HCT116 (cell line): ENCODE measurements around the gene PHF3. TPM values are rescaled to one million over a fixed set of nuclear protein-coding genes. Genes with fewer than 3 reads are reported as not detected.

Source experiments
- ATAC-seq: fragments of 200-7000 bp; cut with Tn5 transposase; 2 replicates; pipeline ENCODE4 v1.9.1; 2020; ENCODE audit warnings: mild to moderate bottlenecking, moderate library complexity
- BruUV-seq: library from RNA; stranded (reverse); fragments of 400-500 nt; replicated peaks from 2 replicates; lab custom pipeline; 2021; lab: Mats Ljungman, UMichigan
- CTCF ChIA-PET: fragments of 300-600 bp; sonication (Branson Sonifier 250); formaldehyde crosslinking; loops from one replicate; lab custom pipeline; 2021; ENCODE audit warnings: antibody characterized with exemption; lab: Charles Lee
- POLR2A ChIA-PET: fragments of 300-600, 350-600 bp; sonication (Branson Sonifier 250); formaldehyde crosslinking; loops from one replicate; lab custom pipeline; 2021; ENCODE audit warnings: antibody characterized with exemption; lab: Charles Lee
- RAD21 ChIA-PET, 2 experiments: fragments of 300-600 bp; sonication (Branson Sonifier 250); formaldehyde crosslinking; loops; one replicate each; lab custom pipeline; 2023; ENCODE audit warnings: low total read pairs in 2 of 2; ENCODE audit not compliant: uncharacterized antibody in 2 of 2, unreplicated experiment in 2 of 2, low non-redundant PET in 1 of 2; lab: Charles Lee
- DNase-seq: peaks from one replicate; pipeline ENCODE4 v3.0.0-alpha.2; 2010; ENCODE audit warnings: low read depth, low spot score
- H2AFZ ChIP-seq: fragments of 200-600 bp; shearing (Covaris generic), sonication (generic); 2 replicates; pipeline ENCODE4 v1.6.1; 2017; ENCODE audit warnings: low read depth, mixed run types, mixed read lengths, antibody characterized with exemption, low read length; ENCODE audit not compliant: poor library complexity, severe bottlenecking
- H3K27ac ChIP-seq: 2 replicates; pipeline ENCODE4 v1.5.1; 2012; ENCODE audit warnings: low read depth, low read length
- H3K27me3 ChIP-seq: fragments of 200-600 bp; sonication (generic); 2 replicates; pipeline ENCODE4 v1.6.1; 2016; ENCODE audit warnings: mixed run types, low read length, mixed read lengths; ENCODE audit not compliant: insufficient read depth
- H3K36me3 ChIP-seq, 2 experiments: fragments of 200-500 bp in 1 of 2; fragments of 200-600 bp in 1 of 2; sonication (Bioruptor generic) in 1 of 2; sonication (generic) in 1 of 2; 2 replicates each; pipeline versions ENCODE4 v1.5.1 to v1.6.1; 2014 to 2016; ENCODE audit warnings: low read length in 2 of 2, inconsistent platforms in 1 of 2, mixed read lengths in 1 of 2, mixed run types in 1 of 2; ENCODE audit not compliant: insufficient read depth in 2 of 2, control insufficient read depth in 1 of 2
- H3K4me1 ChIP-seq, 2 experiments: fragments of 200-600 bp in 1 of 2; sonication (generic) in 1 of 2; 2 replicates each; pipeline versions ENCODE4 v1.5.1 to v1.6.1; 2012 to 2017; ENCODE audit warnings: low read length in 2 of 2, inconsistent platforms in 1 of 2, mild to moderate bottlenecking in 1 of 2, mixed read lengths in 1 of 2, mixed run types in 1 of 2, moderate library complexity in 1 of 2; ENCODE audit not compliant: insufficient read depth in 2 of 2, control insufficient read depth in 1 of 2
- H3K4me2 ChIP-seq: fragments of 200-600 bp; sonication (generic); 2 replicates; pipeline ENCODE4 v1.6.1; 2017; ENCODE audit warnings: mixed run types, low read length, mixed read lengths
- H3K4me3 ChIP-seq, 2 experiments: fragments of 200-600 bp in 1 of 2; sonication (generic) in 1 of 2; replicated peaks in 1 of 2; 2 replicates each; pipeline ENCODE4 v1.5.1; 2011 to 2016; ENCODE audit warnings: low read length in 2 of 2, control low read depth in 1 of 2, low read depth in 1 of 2, mild to moderate bottlenecking in 1 of 2, mixed read lengths in 1 of 2, mixed run types in 1 of 2
- H3K79me2 ChIP-seq: fragments of 200-600 bp; sonication (generic); 2 replicates; pipeline ENCODE4 v1.6.1; 2017; ENCODE audit warnings: mild to moderate bottlenecking, mixed run types, low read length, moderate library complexity, mixed read lengths; ENCODE audit not compliant: insufficient read depth
- H3K9ac ChIP-seq: fragments of 200-600 bp; sonication (generic); 2 replicates; pipeline ENCODE4 v1.6.1; 2016; ENCODE audit warnings: low read length, mixed read lengths
- H3K9me2 ChIP-seq: fragments of 200-600 bp; sonication (generic), shearing (Covaris generic); 2 replicates; pipeline ENCODE4 v1.6.1; 2017; ENCODE audit warnings: mixed run types, mild to moderate bottlenecking, moderate library complexity; ENCODE audit not compliant: insufficient read depth
- H3K9me3 ChIP-seq, 2 experiments: fragments of 200-500 bp in 1 of 2; fragments of 200-600 bp in 1 of 2; sonication (Bioruptor generic) in 1 of 2; sonication (generic) in 1 of 2; 2 replicates each; pipeline ENCODE4 v1.6.1; 2014 to 2017; ENCODE audit warnings: low read length in 2 of 2, mixed read lengths in 2 of 2, inconsistent platforms in 1 of 2, low read depth in 1 of 2, mild to moderate bottlenecking in 1 of 2, mixed run types in 1 of 2, moderate library complexity in 1 of 2; ENCODE audit not compliant: control insufficient read depth in 1 of 2, insufficient read depth in 1 of 2
- H4K20me1 ChIP-seq: fragments of 200-600 bp; sonication (generic), shearing (Covaris generic); 2 replicates; pipeline ENCODE4 v1.6.1; 2017; ENCODE audit warnings: mixed run types, mild to moderate bottlenecking, moderate library complexity; ENCODE audit not compliant: insufficient read depth
- CEBPB ChIP-seq: IDR thresholded peaks from 2 replicates; pipeline ENCODE4 v1.6.1; 2012; ENCODE audit warnings: low read depth
- ELF1 ChIP-seq: IDR thresholded peaks from 2 replicates; pipeline ENCODE4 v1.6.1; 2012; ENCODE audit warnings: low read depth, borderline replicate concordance
- EZH2 ChIP-seq: fragments of 200-600 bp; sonication (generic); IDR thresholded peaks from 2 replicates; pipeline ENCODE4 v1.6.1; 2017; ENCODE audit warnings: antibody characterized with exemption, mixed run types
- EZH2phosphoT487 ChIP-seq: fragments of 200-600 bp; IDR thresholded peaks from 2 replicates; pipeline ENCODE4 v1.6.1; 2018; ENCODE audit warnings: antibody characterized with exemption, borderline replicate concordance
- POLR2A ChIP-seq: IDR thresholded peaks from 2 replicates; pipeline ENCODE4 v1.7.0; 2011; ENCODE audit warnings: borderline replicate concordance; ENCODE audit not compliant: insufficient read depth, insufficient read length; ENCODE audit errors: extremely low read depth
- TCF7L2 ChIP-seq: IDR thresholded peaks from 2 replicates; pipeline ENCODE4 v1.7.0; 2011; ENCODE audit warnings: borderline replicate concordance, inconsistent platforms; ENCODE audit not compliant: insufficient read depth, insufficient read length; ENCODE audit errors: extremely low read depth
- ZNF274 ChIP-seq: fragments of 200-500 bp; sonication (Bioruptor generic); IDR thresholded peaks from 2 replicates; pipeline ENCODE4 v1.6.1; 2014; ENCODE audit warnings: mild to moderate bottlenecking, low read depth, low read length, inconsistent platforms
- intact Hi-C: fragments of 100-400 bp; cut with micrococcal nuclease; formaldehyde crosslinking; loops from 2 replicates; pipeline ENCODE4 v1.10.0; 2022
- total RNA-seq: library from RNA; stranded (reverse); gene quantifications from one replicate; pipeline ENCODE4 v1.2.1, GENCODE V29; 2021; ENCODE audit not compliant: unreplicated experiment
- TF ChIP-seq, protein P1 (sequence below): IDR thresholded peaks from 2 replicates; pipeline ENCODE4 v1.6.1; 2011; ENCODE audit warnings: mild to moderate bottlenecking, low read length, moderate library complexity; ENCODE audit not compliant: insufficient replicate concordance; ENCODE audit errors: extremely low read depth

Gene PHF3
- total RNA-seq, 1 experiment from 2014 or later: 51.1 TPM

DNA sequence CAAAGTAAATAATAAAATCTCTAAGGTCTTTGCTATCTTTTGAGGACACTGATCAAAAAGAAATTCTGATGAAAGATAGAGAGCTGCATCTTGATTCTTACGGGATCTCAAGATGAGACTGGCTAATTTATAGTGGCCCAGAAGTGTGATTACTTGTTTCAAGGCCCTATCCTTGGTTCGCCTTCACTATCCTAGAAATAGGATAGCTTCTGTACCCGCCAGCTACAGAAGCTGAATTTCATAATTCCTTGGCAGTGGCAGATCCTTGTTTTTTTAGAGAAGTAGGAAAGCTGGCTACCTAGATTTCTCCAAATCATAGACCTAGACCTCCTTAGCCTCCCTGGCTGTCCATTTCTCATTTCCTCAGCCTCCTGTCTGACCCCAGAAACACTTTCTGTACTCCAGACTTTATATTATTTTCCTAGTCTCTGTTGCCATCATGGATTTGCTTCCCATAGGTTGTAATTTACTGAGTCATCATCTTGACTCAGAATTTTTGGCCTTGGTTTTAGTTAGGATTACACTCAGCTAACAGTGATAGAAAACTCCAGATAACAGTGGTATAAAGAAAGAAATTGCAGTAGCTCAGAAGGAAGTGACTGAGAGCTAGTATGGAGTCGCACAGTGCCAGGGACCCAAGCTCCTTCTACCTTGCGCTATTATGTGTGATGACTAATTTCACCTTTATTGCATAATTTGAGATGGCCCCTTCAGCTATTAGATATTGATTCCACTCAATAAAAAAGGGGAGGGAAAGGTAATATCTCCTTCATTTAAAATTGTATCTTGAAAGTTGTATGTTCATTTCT, 27.7 kb downstream of the PHF3 start:
- Histone ChIP-seq H3K9me3 (no peaks in the 10 kb centered on the region), H3K9me2 (no peaks in the 10 kb centered on the region), H3K36me3 (no peaks in the 10 kb centered on the region), H2AFZ (no peak overlapping the region), H3K4me1 (peaks cover 0 to 9% of the 10 kb centered on the region in 2 experiments; a peak in 1 of 4 replicates), H4K20me1 (peaks cover 4% of the 10 kb centered on the region; the same call in 1 of the 2 replicates), H3K27me3 (no peaks in the 10 kb centered on the region), H3K79me2 (peaks cover 95% of the 10 kb centered on the region), H3K27ac (no peak overlapping the region), H3K4me2 (no peak overlapping the region), H3K4me3 (no peak overlapping the region), H3K9ac (no peak overlapping the region)
- ATAC-seq: 0 out of 2 replicates have a peak, but pooled peaks have one; percentile 11
- ChIA-PET CTCF (interaction anchor here (0.6 kb wide), 1 partner anchor 311 kb away, joined by 3 read pairs; no protein-coding TSS in a partner anchor), POLR2A (no interaction called here), RAD21 (no interaction called here)
- no peak for DNase-seq
- BruUV-seq: no TSS peak
- TF ChIP-seq EZH2phosphoT487: no peak
- TF ChIP-seq ELF1: no peak
- no peak for TF ChIP-seq TCF7L2
- no peak for TF ChIP-seq ZNF274
- no peak for TF ChIP-seq EZH2
- 0 out of 2 replicates have a peak, but pooled peaks have one; percentile 21 for TF ChIP-seq CEBPB
- TF ChIP-seq POLR2A: no peak
- TF ChIP-seq, protein P1, sequence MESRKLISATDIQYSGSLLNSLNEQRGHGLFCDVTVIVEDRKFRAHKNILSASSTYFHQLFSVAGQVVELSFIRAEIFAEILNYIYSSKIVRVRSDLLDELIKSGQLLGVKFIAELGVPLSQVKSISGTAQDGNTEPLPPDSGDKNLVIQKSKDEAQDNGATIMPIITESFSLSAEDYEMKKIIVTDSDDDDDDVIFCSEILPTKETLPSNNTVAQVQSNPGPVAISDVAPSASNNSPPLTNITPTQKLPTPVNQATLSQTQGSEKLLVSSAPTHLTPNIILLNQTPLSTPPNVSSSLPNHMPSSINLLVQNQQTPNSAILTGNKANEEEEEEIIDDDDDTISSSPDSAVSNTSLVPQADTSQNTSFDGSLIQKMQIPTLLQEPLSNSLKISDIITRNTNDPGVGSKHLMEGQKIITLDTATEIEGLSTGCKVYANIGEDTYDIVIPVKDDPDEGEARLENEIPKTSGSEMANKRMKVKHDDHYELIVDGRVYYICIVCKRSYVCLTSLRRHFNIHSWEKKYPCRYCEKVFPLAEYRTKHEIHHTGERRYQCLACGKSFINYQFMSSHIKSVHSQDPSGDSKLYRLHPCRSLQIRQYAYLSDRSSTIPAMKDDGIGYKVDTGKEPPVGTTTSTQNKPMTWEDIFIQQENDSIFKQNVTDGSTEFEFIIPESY: no peak
- intact Hi-C loops: no loop called here
